HG02981 (cell line): ENCODE data around the gene PLEKHN1.

ENCODE experiments used
- ATAC-seq: cut with Tn5 transposase; IDR thresholded peaks from one replicate; pipeline ENCODE4 v1.9.1; 2021; ENCODE audit warnings: mild to moderate bottlenecking, moderate library complexity; ENCODE audit not compliant: unreplicated experiment

Gene PLEKHN1

DNA sequence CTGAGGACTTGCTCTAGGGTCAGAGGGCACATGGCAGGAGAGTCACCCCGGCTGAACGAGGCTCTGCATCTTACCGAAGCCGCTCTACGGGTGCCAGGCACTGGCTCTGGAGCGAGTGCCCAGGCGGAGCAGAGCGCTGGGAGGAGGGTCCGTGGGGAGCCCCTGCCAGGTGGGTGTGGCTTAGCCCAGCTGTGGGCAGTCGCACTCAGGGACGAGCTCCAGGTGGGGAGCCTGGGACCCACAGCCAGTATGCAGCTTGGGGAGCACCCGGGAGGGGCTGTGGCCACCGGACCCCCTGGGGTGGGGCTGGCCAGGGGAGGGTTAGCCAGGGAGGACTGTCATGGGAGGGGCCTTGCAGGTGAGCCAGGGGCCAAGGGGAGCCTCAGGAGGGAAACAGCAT is 57.4 kb downstream of the PLEKHN1 start:
- no peak for ATAC-seq

GRCh38 chr1:1024149-1024770 is 58.0 kb downstream of the PLEKHN1 start:
- no peak for ATAC-seq

DNA sequence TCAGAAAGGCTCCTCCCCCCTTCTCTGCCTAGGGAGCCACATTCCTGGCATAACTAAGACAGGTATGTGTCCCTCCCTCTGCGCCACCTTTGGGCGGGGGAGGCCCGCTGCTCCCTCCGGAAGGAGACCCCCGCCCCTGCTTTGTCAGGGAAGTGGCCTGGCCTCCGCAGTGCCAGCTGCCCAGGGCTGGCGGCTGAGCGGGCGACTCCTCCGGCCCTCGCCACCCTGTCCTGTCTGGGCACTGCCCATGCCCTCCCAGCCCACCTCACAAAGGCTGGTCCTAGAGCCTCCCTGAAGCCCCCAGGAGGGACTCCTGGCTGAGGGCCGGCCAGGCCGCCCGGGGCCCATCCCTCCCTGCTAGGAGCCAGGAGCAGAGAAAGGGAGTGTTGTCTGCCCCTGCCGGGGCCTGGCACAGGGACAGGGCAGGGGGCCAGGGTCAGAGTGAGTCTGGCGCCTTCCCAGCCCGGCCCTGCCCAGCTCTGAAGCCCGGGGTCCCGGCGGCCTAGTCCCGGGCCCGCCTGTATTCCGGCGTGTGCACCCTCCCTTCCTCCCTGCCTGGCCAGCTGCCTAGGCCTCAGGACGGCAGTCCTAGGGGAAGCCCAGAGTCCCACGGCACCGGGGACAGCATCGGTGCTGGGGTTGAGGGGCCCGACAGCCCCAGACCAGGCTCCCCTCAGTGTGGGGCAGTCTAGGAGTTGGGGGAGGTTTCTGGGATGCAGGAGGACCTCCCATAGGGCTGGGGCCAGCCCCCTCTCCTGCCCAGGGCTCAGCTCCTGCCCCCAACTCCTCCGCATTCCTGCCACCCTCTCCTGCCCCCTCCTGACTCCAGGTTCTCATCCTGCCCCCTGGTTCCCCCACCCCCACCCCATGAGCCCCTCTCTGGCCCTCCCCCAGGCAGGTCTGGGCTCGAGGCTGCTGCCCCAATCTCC is 58.8 kb downstream of the PLEKHN1 start:
- ATAC-seq = no peak
